ENCODE data around the gene KCNH2. TPM values are rescaled to one million over a fixed set of nuclear protein-coding genes. Genes with fewer than 3 reads are reported as not detected.

KCNH2 gene
- total and polyA plus RNA-seq, 11 donors, result 58.1 to 185 (median 104) TPM

DNA sequence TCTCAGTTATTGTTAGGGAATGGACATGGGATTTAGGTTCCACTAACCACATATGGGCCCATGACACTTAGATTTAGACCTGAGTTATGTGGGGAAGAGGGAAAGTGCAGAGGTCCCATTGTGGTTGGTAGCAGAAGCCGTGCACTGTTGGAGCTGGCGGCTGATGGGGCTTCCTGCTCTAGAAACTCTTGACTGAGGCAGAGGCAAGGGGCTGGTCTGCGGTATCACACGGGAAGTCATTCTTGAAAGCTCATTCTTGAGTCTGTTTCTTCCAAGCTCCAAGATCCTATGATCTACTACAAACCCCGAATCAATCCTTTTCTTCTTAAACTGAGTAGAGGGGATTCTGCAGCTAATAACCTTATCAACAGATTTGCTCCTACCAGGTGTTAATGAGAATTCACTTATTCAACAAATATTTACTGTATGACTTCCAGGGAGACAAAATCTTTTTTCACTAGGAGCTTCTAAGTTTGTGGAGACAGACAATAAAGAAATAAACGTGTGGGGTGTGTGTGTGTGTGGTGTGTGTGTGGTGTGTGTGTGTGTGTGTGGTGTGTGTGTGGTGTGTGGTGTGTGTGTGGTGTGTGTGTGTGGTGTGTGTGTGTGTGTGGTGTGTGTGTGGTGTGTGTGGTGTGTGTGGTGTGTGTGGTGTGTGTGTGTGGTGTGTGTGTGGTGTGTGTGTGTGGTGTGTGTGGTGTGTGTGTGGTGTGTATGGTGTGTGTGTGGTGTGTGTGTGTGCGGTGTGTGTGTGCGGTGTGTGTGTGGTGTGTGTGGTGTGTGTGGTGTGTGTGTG, 68.7 kb downstream of the KCNH2 start:
- WGBS, 4 donors, result 70 to 86% (median 80%) methylated on average over 8 of the region's 8 CpGs
- no peak for ATAC-seq
- Histone ChIP-seq H3K9me3 (no peaks in the 10 kb centered on the region), H3K36me3 (no peaks in the 10 kb centered on the region), H3K27ac (no peak overlapping the region), H3K27me3 (peaks cover 0 to 30% (median 0%) of the 10 kb centered on the region in 9 donors), H3K4me1 (peaks cover 0 to under 1% (median 0%) of the 10 kb centered on the region in 12 donors), H3K4me3 (no peak overlapping the region)
- intact Hi-C loops (cut with DNase I), result loop anchor here in 3 of 10 donors (5.0 to 10.0 kb wide), 2 partner anchors 33 to 45 kb away; no protein-coding TSS in a partner anchor
- no peak for DNase-seq
- no peak for TF ChIP-seq POLR2A (IDR thresholded peaks at IDR 0.05)
- TF ChIP-seq, protein P1, sequence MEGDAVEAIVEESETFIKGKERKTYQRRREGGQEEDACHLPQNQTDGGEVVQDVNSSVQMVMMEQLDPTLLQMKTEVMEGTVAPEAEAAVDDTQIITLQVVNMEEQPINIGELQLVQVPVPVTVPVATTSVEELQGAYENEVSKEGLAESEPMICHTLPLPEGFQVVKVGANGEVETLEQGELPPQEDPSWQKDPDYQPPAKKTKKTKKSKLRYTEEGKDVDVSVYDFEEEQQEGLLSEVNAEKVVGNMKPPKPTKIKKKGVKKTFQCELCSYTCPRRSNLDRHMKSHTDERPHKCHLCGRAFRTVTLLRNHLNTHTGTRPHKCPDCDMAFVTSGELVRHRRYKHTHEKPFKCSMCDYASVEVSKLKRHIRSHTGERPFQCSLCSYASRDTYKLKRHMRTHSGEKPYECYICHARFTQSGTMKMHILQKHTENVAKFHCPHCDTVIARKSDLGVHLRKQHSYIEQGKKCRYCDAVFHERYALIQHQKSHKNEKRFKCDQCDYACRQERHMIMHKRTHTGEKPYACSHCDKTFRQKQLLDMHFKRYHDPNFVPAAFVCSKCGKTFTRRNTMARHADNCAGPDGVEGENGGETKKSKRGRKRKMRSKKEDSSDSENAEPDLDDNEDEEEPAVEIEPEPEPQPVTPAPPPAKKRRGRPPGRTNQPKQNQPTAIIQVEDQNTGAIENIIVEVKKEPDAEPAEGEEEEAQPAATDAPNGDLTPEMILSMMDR (IDR thresholded peaks at IDR 0.05), result no peak

DNA sequence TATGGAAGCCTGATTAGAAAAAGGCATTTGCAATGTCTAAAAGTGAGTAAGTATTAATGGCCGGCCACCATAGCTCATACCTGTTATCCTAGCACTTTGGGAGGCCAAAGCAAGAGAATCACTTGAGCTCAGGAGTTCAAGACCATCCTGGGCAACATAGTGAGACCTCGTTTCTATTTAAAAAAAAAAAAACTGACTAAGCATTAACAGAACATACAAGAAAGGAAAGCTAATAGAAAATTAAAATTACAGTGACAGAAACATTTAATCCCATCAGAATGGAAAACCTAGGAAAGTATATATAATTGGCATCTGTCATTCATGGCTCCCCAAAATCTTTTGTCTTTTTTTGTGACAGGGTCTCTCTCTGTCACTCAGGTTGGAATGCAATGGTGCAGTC, 69.9 kb downstream of the KCNH2 start:
- ATAC-seq, result no peak
- no peak for TF ChIP-seq POLR2A (IDR thresholded peaks at IDR 0.05)
- TF ChIP-seq, protein P1 (IDR thresholded peaks at IDR 0.05), result no peak
- intact Hi-C loops (cut with DNase I), result loop anchor here in 3 of 10 donors (5.0 to 10.0 kb wide), 2 partner anchors 34 to 47 kb away; no protein-coding TSS in a partner anchor
- peaks cover 0 to 25% (median 0%) of the 10 kb centered on the region in 9 donors for H3K27me3 ChIP-seq
- H3K4me1 ChIP-seq, result peaks cover 0 to 13% (median 4%) of the 10 kb centered on the region in 12 donors
- no peak overlapping the region for H3K27ac ChIP-seq
- H3K9me3 ChIP-seq, result no peaks in the 10 kb centered on the region
- no peak overlapping the region for H3K4me3 ChIP-seq
- no peaks in the 10 kb centered on the region for H3K36me3 ChIP-seq
- DNase-seq, result no peak
- WGBS, 4 donors, result 78 to 91% (median 83%) methylated on average over 2 of the region's 2 CpGs

GRCh38 chr7:150904011-150904909, 73.9 kb downstream of the KCNH2 start:
- no peak for TF ChIP-seq POLR2A (IDR thresholded peaks at IDR 0.05)
- TF ChIP-seq, protein P1 (IDR thresholded peaks at IDR 0.05), result no peak

More at GRCh38 chr7:150904011-150904909, 73.9 kb downstream of the KCNH2 start:
- no peaks in the 10 kb centered on the region for H3K9me3 ChIP-seq
- peaks cover 0 to 31% (median 0%) of the 10 kb centered on the region in 9 donors for H3K27me3 ChIP-seq
- ATAC-seq (peak in 2 of 4 donors; percentile 2 to 8), DNase-seq (no peak)
- intact Hi-C loops (cut with DNase I), result loop anchor here in 4 of 10 donors (5.0 to 10.0 kb wide), 2 partner anchors 51 to 53 kb away; no protein-coding TSS in a partner anchor
- H3K27ac ChIP-seq, result peak overlapping the region in 11 of 12 donors; percentile 1 to 76 (median 66)
- WGBS, 4 donors, result 60 to 65% (median 60%) methylated on average over 6 of the region's 6 CpGs
- no peaks in the 10 kb centered on the region for H3K36me3 ChIP-seq
- H3K4me3 ChIP-seq, result no peak overlapping the region
- peaks cover 0 to 34% (median 7%) of the 10 kb centered on the region in 12 donors for H3K4me1 ChIP-seq
